ENCODE results near the gene RND1.
A peak's percentile ranks its signal among the peaks of the same experiment; 100 is the strongest.

The RND1 gene

DNA sequence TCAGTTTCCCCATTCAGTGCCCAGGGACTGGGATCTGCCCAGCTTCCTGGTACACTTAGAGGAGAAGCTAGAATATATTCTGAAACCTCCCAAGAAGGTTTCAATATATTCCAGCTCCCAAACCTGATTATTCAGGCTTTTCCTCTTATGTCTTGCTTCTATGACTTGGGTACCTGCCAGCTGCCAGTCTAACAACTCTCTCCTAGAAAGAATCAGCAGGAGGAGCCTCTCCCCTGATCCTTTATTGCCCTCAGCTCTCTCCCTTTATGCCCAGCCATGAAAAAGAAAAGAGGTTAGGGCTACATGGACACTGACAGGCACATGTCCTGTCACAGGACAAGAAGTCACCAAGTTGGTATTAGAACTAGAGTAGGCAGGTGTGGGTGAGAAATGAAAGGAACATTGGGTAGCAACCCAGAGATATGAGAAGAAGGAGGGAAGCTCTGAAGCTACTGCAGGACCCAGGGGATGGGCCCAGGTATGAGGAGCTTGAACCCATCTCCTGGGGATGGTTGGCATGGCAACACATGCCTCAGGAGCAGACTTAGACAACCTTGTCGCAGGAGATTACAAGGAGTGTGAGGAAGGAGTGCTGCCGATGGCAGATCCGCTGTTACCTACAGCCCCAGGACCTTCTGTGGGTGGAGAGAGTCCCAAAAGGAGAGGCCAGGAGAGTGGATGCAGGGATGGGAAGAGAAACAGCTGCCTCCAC, 49.4 kb downstream of the RND1 start:
- peak overlapping the region; percentile 72 for H3K4me3 ChIP-seq (ENCODE audit: low read depth, low read length)

DNA sequence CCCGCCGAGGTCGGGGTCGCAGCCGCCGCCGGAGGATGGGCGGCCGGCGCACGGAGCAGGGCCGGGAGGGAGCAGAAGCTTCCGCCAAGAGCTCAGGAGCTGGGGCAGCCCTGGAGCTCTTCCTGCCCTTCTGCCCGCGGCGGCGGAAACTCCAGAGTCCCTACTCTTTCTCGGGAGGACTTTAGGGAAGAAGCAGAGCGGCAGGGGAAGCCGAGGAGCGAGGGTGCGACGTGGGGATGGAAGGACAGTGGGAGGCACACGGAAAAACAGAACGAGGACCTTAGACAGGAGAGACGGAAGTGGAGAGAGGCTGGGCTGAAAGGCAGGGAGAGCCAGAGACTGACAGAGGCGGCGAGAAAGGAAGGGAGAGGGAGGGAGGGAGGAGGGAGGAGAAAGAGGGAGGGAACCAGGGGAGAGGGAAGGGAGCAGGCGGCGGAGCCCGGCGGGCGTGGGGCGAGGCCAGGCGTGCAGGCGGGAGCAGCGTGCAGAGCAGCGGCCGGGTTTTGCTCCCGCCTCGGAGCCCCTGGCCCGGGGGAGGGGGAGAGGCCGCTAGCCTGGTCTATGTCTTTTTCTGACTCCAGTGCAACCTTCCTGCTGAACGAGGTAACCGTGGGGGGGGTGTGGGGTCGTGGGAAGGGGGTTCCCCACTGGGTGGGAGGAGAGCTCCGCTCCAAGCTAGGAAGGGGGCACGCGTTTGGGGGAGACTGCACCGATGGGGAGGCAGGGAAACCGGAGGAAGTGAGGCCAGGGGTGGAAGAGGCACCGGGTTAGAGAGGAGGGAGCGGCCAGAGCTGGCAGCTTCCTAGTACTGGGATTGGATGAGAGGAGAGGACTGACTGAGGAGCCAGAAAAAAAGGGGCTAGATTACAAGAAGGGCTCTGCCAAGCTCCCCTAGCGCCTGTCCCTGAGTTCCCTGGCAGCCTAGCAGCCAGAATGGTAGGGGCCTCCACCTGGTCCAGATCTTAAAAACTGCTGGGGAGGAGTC, 50.3 kb downstream of the RND1 start:
- Histone ChIP-seq H3K4me3 (ENCODE audit: low read depth, low read length) (peak overlapping the region; percentile 72), H3K27me3 (ENCODE audit: control insufficient read depth, insufficient read depth, low read length) (peaks cover 57% of the 10 kb centered on the region), H3K9me3 (ENCODE audit: control insufficient read depth, insufficient read depth, low read length) (no peaks in the 10 kb centered on the region), H3K36me3 (ENCODE audit: control insufficient read depth, insufficient read depth, low read length) (no peaks in the 10 kb centered on the region), H3K4me1 (ENCODE audit: control insufficient read depth, insufficient read depth, low read length) (peaks cover 24% of the 10 kb centered on the region), H3K27ac (ENCODE audit: low read depth, low read length) (peak overlapping the region; percentile 6), H3K9ac (ENCODE audit: low read depth, low read length) (no peak overlapping the region)

More for the DNA sequence above, 49.4 kb downstream of the RND1 start:
- H3K27ac ChIP-seq (ENCODE audit: low read depth, low read length) = no peak overlapping the region
- H3K27me3 ChIP-seq (ENCODE audit: control insufficient read depth, insufficient read depth, low read length) = peaks cover 54% of the 10 kb centered on the region
- no peak overlapping the region for H3K9ac ChIP-seq (ENCODE audit: low read depth, low read length)
- peaks cover 16% of the 10 kb centered on the region for H3K4me1 ChIP-seq (ENCODE audit: control insufficient read depth, insufficient read depth, low read length)
- no peaks in the 10 kb centered on the region for H3K9me3 ChIP-seq (ENCODE audit: control insufficient read depth, insufficient read depth, low read length)
- no peaks in the 10 kb centered on the region for H3K36me3 ChIP-seq (ENCODE audit: control insufficient read depth, insufficient read depth, low read length)

DNA sequence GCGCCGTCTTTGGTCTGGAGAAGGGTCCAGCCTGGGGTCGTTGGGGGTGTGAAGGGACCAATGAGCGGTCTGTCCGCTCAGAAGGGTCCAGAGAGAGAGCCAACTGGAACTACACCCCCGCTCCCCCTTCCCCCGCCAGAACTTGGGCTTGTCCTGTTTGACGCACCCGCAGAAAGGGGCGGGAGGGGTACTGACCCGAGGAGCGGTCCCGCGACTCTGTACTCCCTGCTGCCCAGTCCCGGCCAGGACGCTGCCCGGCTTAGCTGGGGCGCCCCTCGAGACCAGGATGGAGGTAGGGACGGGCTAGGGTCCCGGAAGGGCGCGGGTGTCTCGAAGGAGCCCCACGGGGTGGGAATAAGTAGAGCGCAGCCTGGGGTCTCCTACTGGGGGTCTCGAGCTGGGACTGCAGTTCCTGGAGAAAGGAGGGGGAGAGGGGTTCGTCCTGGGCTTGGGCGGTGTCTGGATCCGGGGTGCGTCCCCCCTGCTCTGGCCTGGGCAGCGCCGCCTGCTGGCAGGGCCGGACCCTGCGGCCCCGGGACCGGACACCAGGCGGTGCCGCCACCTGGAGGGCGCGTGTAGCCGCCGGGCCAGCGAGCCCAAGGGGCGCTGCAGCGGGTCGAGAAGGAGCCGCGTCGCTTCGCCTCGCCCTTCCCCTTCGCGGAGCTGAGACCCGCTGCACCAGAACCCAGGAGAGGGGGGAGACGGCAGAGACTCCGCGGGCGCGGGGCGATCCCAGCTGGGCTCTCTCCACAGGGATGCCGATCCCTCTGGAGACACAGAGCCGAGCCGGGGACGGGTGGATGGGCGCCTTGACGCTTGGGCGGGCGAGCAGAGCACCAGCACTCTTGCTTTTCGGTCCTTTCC, 51.2 kb downstream of the RND1 start:
- H3K36me3 ChIP-seq (ENCODE audit: control insufficient read depth, insufficient read depth, low read length) = no peaks in the 10 kb centered on the region
- no peaks in the 10 kb centered on the region for H3K9me3 ChIP-seq (ENCODE audit: control insufficient read depth, insufficient read depth, low read length)
- H3K27ac ChIP-seq (ENCODE audit: low read depth, low read length) = peak overlapping the region; percentile 6
- peaks cover 54% of the 10 kb centered on the region for H3K27me3 ChIP-seq (ENCODE audit: control insufficient read depth, insufficient read depth, low read length)
- H3K4me3 ChIP-seq (ENCODE audit: low read depth, low read length) = peak overlapping the region; percentile 72
- H3K4me1 ChIP-seq (ENCODE audit: control insufficient read depth, insufficient read depth, low read length) = peaks cover 23% of the 10 kb centered on the region
- no peak overlapping the region for H3K9ac ChIP-seq (ENCODE audit: low read depth, low read length)

DNA sequence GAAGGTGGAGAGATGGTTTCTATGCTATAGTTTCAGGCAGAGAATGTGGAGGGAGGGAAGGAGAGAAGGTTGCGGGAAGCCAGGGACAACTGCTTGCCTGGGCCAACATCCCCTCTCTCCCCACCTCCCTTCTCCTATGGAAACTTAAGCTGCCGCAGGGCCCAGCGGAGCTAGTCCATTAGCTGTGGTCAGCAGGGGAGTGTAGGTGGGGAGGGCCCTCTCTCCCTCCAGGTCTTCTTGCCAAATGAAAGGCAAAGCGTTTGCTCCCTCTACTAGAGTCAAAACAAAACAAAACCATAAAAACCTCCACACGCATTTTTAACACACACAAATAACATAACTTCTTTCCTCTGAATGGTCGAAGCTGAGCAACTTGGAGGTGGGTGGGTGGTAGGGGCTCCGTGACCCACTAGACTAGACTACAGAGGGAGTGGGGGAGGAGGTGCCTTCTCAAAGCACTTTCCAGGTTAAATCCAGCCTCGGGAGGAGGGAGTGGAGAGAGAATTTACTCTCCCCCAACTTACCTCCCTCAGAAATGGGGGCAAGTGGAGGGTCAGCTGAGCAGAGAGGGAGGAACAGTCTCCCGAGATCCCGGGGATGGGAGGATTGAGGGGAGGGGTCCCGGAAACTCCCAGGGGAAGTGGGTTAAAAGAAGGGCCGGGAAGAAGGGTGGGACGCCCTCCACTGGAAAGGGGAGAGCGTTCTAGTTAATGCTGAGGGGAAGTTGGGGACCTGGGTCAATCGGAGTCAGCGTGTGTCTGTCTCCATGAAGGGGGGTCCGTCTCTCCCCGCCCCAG, 52.0 kb downstream of the RND1 start:
- Histone ChIP-seq H3K4me1 (ENCODE audit: control insufficient read depth, insufficient read depth, low read length) (peaks cover 18% of the 10 kb centered on the region), H3K4me3 (ENCODE audit: low read depth, low read length) (peak overlapping the region; percentile 72), H3K9ac (ENCODE audit: low read depth, low read length) (no peak overlapping the region), H3K27ac (ENCODE audit: low read depth, low read length) (no peak overlapping the region), H3K9me3 (ENCODE audit: control insufficient read depth, insufficient read depth, low read length) (no peaks in the 10 kb centered on the region), H3K27me3 (ENCODE audit: control insufficient read depth, insufficient read depth, low read length) (peaks cover 49% of the 10 kb centered on the region), H3K36me3 (ENCODE audit: control insufficient read depth, insufficient read depth, low read length) (no peaks in the 10 kb centered on the region)

DNA sequence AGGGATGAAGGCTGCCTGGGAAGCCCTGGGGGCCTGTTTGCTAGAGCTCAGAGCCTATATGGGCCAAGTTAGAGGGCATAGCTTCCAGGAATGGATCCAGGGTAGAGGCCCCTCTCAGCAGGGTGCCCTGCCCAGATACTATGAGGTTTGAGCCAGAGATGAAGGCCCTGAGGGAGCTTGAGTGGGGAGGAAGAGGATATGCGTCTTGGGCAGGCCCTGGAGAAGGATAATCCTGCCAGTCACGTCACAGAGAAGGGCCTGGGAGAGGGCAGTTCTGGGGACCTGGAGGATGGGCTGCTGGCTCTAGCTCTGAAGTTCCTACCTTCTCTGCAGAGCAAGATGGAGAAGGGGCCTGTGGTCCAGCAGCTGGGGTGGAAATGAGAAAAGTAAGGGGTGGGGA, 53.3 kb downstream of the RND1 start:
- no peaks in the 10 kb centered on the region for H3K9me3 ChIP-seq (ENCODE audit: control insufficient read depth, insufficient read depth, low read length)
- no peak overlapping the region for H3K9ac ChIP-seq (ENCODE audit: low read depth, low read length)
- no peak overlapping the region for H3K4me3 ChIP-seq (ENCODE audit: low read depth, low read length)
- H3K27ac ChIP-seq (ENCODE audit: low read depth, low read length) = no peak overlapping the region
- H3K27me3 ChIP-seq (ENCODE audit: control insufficient read depth, insufficient read depth, low read length) = peaks cover 42% of the 10 kb centered on the region
- peaks cover 14% of the 10 kb centered on the region for H3K4me1 ChIP-seq (ENCODE audit: control insufficient read depth, insufficient read depth, low read length)
- H3K36me3 ChIP-seq (ENCODE audit: control insufficient read depth, insufficient read depth, low read length) = no peaks in the 10 kb centered on the region

DNA sequence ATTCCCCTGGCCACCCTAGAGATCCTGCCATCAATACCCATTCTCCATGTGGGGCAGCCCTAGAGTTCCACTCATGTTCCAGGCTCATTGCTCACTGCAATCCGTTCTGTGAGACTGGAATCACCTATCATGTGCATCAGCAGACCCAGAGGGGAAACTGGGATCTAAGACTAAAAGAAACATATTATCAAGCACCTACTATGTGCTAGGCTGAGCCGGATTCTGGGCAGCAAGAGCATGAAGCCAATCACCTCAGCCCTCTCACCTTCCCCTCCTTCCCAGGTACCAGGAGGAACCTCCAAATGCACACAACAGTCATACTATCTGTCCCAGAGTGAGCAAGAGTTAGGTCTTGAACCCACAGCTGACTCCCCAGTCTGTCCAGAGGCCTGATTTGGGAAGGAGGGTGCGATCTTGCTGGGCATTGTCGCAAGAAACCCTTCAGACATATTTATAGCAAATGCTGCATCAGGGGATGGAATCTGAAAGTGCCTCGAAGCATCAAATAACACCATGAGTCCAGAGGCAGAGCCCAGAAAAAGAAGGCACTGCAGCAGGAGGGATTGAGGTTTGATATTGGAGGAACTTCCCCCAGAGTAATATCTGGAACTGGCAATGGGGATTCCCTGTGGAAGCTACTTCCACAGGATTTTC, 54.1 kb downstream of the RND1 start:
- H3K27me3 ChIP-seq (ENCODE audit: control insufficient read depth, insufficient read depth, low read length) = peaks cover 33% of the 10 kb centered on the region
- H3K27ac ChIP-seq (ENCODE audit: low read depth, low read length) = no peak overlapping the region
- H3K9ac ChIP-seq (ENCODE audit: low read depth, low read length) = no peak overlapping the region

DNA sequence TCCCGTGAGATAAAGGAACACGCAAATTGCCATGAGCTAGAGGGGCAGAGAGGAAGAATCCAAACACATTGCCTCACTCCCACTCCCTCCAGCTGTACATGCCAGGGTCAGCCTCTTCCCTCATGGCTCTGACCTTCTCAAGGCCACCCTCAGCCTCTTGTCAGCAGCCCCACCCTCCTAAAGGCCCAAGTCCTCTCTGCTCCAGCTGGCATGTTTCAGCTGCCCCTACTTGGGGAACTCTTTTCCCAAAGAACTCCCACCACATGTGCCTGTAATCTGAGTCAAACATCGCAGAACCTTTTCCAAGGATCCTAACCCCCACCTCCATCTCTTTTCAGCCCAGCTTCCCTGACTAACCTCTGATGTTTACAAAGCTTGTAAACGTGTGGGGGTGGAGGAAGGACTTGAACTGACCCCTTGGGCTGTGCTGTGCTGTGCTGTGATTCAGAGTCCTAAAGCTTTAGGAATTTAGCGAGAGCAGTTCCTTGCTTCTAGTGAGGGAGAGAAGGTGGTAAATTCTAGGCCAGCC, 54.7 kb downstream of the RND1 start:
- Histone ChIP-seq H3K9ac (ENCODE audit: low read depth, low read length) (no peak overlapping the region), H3K36me3 (ENCODE audit: control insufficient read depth, insufficient read depth, low read length) (no peaks in the 10 kb centered on the region), H3K27ac (ENCODE audit: low read depth, low read length) (peak overlapping the region; percentile 17), H3K9me3 (ENCODE audit: control insufficient read depth, insufficient read depth, low read length) (no peaks in the 10 kb centered on the region), H3K4me3 (ENCODE audit: low read depth, low read length) (no peak overlapping the region), H3K4me1 (ENCODE audit: control insufficient read depth, insufficient read depth, low read length) (peaks cover 13% of the 10 kb centered on the region), H3K27me3 (ENCODE audit: control insufficient read depth, insufficient read depth, low read length) (peaks cover 27% of the 10 kb centered on the region)

More for the DNA sequence above, 54.1 kb downstream of the RND1 start:
- Histone ChIP-seq H3K36me3 (ENCODE audit: control insufficient read depth, insufficient read depth, low read length) (no peaks in the 10 kb centered on the region), H3K4me3 (ENCODE audit: low read depth, low read length) (no peak overlapping the region), H3K9me3 (ENCODE audit: control insufficient read depth, insufficient read depth, low read length) (no peaks in the 10 kb centered on the region), H3K4me1 (ENCODE audit: control insufficient read depth, insufficient read depth, low read length) (peaks cover 14% of the 10 kb centered on the region)

DNA sequence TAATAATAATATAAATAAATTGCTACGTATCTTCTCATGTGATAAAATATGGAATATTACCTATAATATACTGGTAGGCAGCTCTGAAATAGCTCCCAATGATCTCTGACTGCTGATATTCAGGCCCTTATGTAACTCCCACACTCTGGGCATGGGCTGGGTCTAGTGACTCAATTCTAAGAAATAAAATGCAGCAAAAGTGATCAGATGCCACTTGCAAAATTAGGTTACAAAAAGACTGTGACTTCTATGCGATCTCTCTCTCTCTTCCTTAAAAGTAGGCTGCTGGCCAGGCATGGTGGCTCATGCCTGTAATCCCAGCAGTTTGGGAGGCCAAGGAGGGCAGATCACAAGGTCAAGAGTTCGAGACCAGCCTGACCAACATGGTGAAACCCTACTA, 57.7 kb downstream of the RND1 start:
- Histone ChIP-seq H3K4me3 (ENCODE audit: low read depth, low read length) (no peak overlapping the region), H3K27me3 (ENCODE audit: control insufficient read depth, insufficient read depth, low read length) (peaks cover 24% of the 10 kb centered on the region), H3K9ac (ENCODE audit: low read depth, low read length) (no peak overlapping the region), H3K4me1 (ENCODE audit: control insufficient read depth, insufficient read depth, low read length) (peaks cover 11% of the 10 kb centered on the region), H3K27ac (ENCODE audit: low read depth, low read length) (no peak overlapping the region), H3K36me3 (ENCODE audit: control insufficient read depth, insufficient read depth, low read length) (no peaks in the 10 kb centered on the region), H3K9me3 (ENCODE audit: control insufficient read depth, insufficient read depth, low read length) (no peaks in the 10 kb centered on the region)

Data from HUES48 (cell line).